ENCODE measurements around the gene PPM1D. TPM values are rescaled to one million over a fixed set of nuclear protein-coding genes. Genes with fewer than 3 reads are reported as not detected.
"Not testable (repeated sequence)": the region's sequence is repeated elsewhere in the genome, so short reads cannot be mapped to it uniquely, and the experiment has no call there.

Gene PPM1D
- total RNA-seq, 1 experiment from 2014 or later: 15.7 TPM

- DNase-seq (ENCODE audit: low spot score): not testable (repeated sequence)
These were observed 6.5 kb upstream of the PPM1D start for GRCh38 chr17:60593441-60594036.

DNA sequence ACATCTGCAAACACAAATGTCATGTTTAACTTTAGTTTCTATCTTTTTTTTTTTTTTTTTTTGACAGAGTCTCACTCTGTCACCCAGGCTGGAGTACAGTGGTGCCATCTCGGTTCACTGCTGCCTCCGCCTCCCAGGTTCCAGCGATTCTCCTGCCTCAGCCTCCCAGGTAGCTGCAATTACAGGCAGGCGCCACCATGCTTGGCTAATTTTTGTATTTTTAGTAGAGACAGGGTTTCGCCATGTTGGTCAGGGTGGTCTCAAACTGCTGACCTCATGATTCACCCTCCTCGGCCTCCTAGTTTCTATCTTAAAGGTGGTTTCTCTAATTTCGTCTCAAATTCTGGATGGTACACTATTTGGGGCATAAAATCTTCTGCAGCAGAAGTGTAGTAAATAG is 5.8 kb upstream of the PPM1D start:
- not testable (repeated sequence) for DNase-seq (ENCODE audit: low spot score)

DNA sequence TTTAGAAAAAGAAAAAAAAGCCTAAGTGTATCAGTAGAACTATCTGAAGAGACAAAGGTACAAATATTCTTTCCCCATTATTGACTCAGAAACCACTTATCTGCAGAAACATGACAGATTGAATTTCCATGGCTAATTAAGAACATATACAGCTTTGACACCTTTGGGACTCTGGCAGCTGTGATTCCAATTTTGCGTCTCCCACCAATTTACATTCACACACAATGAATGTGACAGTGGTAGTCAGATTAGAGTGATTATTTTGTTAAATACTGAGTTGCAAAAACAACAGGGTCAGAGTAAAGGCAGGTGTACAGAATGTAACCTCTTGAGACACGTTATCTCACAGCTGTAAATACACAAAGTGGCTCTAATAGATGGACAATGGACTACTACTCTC is 5.3 kb upstream of the PPM1D start:
- DNase-seq (ENCODE audit: low spot score): no peak

GRCh38 chr17:60597297-60597696 is 2.7 kb upstream of the PPM1D start:
- no peak for DNase-seq (ENCODE audit: low spot score)

GRCh38 chr17:60598001-60598736 is 1.8 kb upstream of the PPM1D start:
- DNase-seq (ENCODE audit: low spot score): no peak

- no peak for DNase-seq (ENCODE audit: low spot score)
These were observed 773 bp upstream of the PPM1D start for GRCh38 chr17:60599220-60599619.

DNA sequence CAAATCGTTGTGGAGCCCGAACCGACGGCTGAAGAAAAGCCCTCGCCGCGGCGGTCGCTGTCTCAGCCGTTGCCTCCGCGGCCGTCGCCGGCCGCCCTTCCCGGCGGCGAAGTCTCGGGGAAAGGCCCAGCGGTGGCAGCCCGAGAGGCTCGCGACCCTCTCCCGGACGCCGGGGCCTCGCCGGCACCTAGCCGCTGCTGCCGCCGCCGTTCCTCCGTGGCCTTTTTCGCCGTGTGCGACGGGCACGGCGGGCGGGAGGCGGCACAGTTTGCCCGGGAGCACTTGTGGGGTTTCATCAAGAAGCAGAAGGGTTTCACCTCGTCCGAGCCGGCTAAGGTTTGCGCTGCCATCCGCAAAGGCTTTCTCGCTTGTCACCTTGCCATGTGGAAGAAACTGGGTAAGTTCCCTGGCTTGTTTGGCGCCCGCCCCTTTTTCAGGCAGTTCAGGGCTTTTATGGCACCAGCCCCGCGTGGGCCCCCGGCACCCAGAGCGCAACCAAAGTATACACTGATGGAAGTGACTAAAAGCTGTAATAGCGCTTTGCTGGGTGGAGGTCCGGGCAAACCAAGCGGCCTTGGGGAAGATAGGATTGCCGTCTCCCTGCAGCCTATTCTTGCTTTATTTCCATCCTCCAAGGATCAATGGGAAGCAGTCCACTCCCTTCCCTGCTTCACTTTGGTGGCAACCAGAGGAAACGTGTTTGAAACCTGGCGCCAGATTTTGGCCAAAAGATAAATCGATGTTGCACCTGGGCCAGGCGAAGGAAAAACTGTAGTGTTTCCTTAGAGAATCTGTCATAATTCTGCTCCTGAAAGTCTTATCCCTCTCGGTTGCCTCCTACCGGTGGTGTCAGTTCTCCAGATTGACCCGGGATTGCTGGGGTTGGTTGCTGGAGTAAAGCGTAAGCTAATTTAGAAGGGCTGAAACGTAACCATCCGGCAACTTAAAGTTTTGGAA is 775 bp downstream of the PPM1D start:
- peak; percentile 85 for DNase-seq (ENCODE audit: low spot score)

DNA sequence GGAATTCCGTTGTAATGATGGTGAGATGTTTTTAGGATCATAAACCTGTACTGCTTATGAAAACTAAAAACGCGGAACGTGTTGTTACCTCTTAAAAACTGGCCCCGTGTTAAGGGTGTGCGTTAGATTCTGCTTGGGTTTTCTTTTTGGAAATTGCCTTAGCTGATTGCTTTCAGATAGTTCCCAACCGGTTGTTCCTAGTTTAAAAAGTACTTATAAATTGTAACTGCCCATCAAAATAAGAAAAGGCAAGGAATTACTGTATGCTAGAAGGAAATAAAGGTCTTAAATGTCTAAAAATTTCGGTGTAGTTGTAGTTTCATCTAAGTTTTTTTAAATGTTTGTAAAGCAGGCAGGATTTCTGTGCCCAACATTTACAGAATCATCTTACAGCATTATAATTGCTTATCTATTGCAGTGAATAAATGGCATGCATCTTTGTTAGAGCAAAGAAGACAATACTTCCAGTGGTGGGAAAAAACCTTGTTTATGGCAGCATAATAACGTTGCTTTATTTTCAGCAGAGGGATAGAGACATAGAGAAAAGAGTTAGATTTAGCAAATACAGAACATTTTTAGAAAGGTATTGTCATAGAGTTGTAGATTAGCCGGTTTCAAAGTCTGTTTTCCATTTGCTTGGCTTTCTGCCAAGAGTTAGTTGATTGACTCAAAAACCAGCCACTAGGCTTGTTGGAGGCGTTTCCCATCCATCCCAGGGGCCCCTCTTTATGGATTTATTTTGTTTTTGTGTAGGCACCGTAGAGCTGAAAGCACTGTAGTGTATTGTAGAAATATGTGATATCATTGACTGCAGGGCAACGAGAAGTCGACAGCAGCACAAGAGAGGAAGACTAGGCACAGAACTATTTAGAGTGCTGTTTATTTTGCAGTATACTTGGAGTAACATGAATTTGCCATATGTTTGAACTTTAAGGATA is 1.7 kb downstream of the PPM1D start:
- DNase-seq (ENCODE audit: low spot score): peak; percentile 74

DNA sequence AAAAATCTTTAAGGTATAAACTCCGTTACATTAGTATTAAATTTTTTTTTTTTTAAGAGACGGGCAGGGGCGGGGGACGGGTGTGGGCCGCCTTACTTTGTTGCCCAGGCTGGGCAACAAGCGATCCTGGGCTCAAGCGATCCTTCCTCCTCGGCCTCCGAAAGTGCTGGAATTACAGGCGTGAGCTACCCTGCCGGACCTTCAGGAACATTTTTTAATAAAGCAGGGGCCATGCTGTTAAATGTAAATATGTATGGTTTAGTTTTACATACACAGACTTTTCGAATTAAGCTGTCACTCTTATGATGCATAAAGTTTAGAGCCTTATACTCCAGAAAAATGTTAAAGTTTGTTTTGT is 2.4 kb downstream of the PPM1D start:
- DNase-seq (ENCODE audit: low spot score): no peak

GRCh38 chr17:60602871-60603270 is 2.9 kb downstream of the PPM1D start:
- DNase-seq (ENCODE audit: low spot score): no peak

DNA sequence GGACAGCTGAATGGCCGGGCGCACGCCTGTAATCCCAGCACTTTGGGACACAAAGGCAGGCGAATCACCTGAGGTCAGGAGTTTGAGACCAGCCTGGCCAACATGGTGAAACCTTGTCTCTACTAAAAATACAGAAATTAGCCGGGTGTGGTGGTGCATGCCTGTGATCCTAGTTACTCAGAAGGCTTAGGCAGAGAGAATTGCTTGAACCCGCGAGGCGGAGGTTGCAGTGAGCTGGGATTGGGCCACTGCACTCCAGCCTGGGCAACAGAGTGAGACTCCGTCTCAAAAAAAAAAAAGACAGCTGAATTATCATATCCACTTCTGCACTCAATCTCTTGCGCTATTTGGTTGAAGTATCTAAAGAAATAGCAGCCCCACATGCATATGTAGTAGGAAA is 3.5 kb downstream of the PPM1D start:
- not testable (repeated sequence) for DNase-seq (ENCODE audit: low spot score)

GRCh38 chr17:60604686-60605334 is 4.8 kb downstream of the PPM1D start:
- peak; percentile 97 for DNase-seq (ENCODE audit: low spot score)

- DNase-seq (ENCODE audit: low spot score): no peak
These were observed 6.0 kb downstream of the PPM1D start for GRCh38 chr17:60606036-60606435.

DNA sequence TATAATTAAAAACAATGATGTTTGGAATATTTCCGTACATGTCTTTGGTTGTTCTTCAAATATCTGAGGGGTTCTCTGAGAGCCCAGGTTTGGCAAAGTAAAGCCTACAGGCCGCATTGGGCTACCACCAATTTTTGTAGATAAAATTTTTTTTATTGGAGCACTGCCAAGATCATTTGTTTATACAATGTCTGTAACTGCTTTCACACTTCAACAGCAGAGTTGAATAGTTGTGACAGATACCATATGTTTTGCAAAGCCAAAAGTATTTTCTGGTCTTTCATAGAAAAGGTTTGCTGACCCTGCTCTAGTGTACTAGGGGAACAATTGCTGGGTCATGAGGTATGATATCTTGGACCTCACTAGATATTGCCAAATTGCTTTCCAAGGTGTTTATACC is 10.5 kb downstream of the PPM1D start:
- no peak for DNase-seq (ENCODE audit: low spot score)

DNA sequence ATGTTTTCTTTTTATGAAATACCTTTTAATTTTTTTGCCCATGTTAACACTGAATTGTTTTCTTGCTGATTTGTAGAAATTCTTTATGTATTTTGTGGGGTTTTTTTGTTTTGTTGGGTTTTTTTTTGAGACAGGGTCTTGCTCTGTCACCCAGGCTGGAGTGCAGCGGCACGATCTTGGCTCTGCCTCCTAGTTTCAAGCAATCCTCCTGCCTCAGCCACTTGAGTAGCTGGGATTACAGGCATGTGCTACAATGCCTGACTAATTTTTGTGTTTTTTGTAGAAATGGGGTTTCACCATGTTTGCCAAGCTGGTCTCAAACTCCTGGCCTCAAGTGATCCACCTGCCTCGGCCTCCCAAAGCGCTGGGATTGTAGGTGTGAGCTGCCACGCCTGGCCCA is 11.3 kb downstream of the PPM1D start:
- DNase-seq (ENCODE audit: low spot score): not testable (repeated sequence)

- DNase-seq (ENCODE audit: low spot score): no peak
These were observed 13.3 kb downstream of the PPM1D start for GRCh38 chr17:60613325-60613724.

DNA sequence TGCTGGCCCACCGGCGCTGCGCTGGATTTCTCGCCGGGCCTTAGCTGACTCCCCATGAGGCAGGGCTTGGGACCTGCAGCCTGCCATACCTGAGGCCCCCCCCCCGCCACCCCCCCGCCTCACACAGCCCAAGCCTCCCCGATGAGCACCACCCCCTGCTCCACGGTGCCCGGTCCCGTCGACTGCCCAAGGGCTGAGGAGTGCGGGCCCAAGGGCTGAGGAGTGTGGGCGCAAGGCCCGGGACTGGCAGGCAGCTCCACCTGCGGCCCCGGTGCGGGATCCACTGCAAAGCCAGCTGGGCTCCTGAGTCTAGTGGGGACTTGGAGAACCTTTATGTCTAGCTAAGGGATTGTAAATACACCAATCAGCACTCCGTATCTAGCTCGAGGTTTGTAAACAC is 13.8 kb downstream of the PPM1D start:
- not testable (repeated sequence) for DNase-seq (ENCODE audit: low spot score)

DNA sequence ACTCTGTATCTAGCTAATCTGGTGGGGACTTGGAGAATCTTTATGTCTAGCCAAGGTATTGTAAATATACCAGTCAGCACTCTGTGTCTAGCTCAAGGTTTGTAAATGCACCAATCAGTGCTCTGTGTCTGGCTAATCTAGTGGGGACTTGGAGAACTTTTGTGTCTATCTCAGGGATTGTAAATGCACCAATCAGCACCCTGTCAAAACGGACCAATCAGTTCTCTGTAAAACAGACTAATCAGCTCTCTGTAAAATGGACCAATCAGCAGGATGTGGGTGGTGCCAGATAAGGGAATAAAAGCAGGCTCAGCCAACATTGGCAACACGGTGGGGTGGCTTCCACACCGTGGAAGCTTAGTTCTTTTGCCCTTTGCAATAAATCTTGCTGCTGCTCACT is 14.3 kb downstream of the PPM1D start:
- not testable (repeated sequence) for DNase-seq (ENCODE audit: low spot score)

GRCh38 chr17:60615108-60615507 is 15.1 kb downstream of the PPM1D start:
- DNase-seq (ENCODE audit: low spot score): no peak

DNA sequence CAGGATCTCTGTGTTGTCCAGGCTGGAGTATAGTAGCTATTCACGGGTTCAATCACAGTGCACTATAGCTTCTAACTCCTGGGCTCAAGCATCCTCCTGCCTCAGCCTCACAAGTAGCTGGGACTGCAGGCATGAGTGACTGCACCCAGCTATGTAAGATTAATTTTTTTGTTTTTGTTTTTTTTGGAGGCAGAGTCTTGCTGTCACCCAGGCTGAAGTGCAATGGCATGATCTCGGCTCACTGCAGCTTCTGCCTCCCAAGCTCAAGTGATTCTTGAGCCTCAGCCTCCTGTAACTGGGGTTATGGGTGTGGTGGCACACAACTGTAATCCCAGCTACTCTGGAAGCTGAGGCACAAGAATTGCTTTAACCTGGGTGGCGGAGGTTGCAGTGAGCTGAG is 15.8 kb downstream of the PPM1D start:
- DNase-seq (ENCODE audit: low spot score): no peak

DNA sequence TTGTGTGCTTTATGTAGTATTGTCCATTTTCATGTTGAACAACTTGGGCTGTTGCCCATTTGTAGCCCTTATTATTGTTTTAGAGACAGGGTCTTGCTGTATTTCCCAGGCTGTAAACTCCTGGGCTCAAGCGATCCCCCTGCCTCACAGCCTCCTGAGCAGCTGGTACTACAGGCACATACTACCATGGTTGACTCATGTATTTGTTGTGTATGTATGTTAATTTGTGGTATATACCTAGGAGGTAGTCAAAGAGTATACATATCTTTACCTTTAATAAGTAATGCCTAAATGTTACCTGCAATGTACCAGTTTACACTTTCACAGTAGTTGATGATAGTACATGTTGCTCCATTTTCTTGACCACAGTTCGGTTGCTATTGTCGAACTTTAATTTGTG is 18.1 kb downstream of the PPM1D start:
- DNase-seq (ENCODE audit: low spot score): no peak
